Lower lobe of right lung (tissue), 2 donors: ENCODE measurements around the gene NDUFA11. TPM values are rescaled to one million over a fixed set of nuclear protein-coding genes. Genes with fewer than 3 reads are reported as not detected.

Source experiments
- ATAC-seq, 2 donors: fragments of 200-7000 bp; cut with Tn5 transposase; one replicate each; pipeline ENCODE4 v1.9.1; 2020 to 2022; ENCODE audit warnings: mild to moderate bottlenecking in 2 of 2, moderate library complexity in 2 of 2
- DNase-seq: peaks from one replicate; pipeline ENCODE4 v3.0.0-alpha.2; 2020
- H3K27ac ChIP-seq: fragments of 200-600 bp; one replicate; pipeline ENCODE4 v1.8.0; 2022
- H3K27me3 ChIP-seq: fragments of 200-600 bp; one replicate; pipeline ENCODE4 v1.8.0; 2022; ENCODE audit warnings: low read depth
- H3K36me3 ChIP-seq: fragments of 200-600 bp; one replicate; pipeline ENCODE4 v1.8.0; 2022; ENCODE audit warnings: mild to moderate bottlenecking
- H3K4me1 ChIP-seq: fragments of 200-600 bp; one replicate; pipeline ENCODE4 v1.8.0; 2022
- H3K4me3 ChIP-seq: fragments of 200-600 bp; one replicate; pipeline ENCODE4 v1.8.0; 2022; ENCODE audit warnings: mild to moderate bottlenecking
- H3K9me3 ChIP-seq: fragments of 200-600 bp; one replicate; pipeline ENCODE4 v1.8.0; 2022
- CTCF ChIP-seq: fragments of 200-600 bp; IDR thresholded peaks from one replicate; pipeline ENCODE4 v1.8.0; 2022; ENCODE audit warnings: antibody characterized with exemption, mild to moderate bottlenecking
- intact Hi-C: fragments of 100-400 bp; cut with DNase I; formaldehyde crosslinking; loops from one replicate; pipeline ENCODE4 v1.11.0; 2022
- total RNA-seq: library from RNA; stranded (reverse); fragmentation: NEBNext Ultra II Directional; extraction: Animal tissue kit (Norgen Biotek cat#: 25700); gene quantifications from one replicate; pipeline ENCODE4 v1.2.1, GENCODE V29; 2021
- donor health status: DM: no; HTN: yes; CAD: no; lungs with severe emphysema.

Gene NDUFA11
- total RNA-seq, 1 donor from 2014 or later = 150 TPM

- H3K27ac ChIP-seq = peak overlapping the region; percentile 75
- H3K4me3 ChIP-seq = no peak overlapping the region
- H3K27me3 ChIP-seq = no peaks in the 10 kb centered on the region
- peaks cover 88% of the 10 kb centered on the region for H3K4me1 ChIP-seq
- ATAC-seq (peak; percentile 77 to 79), DNase-seq (peak; percentile 86)
- intact Hi-C loops = no loop called here
- no peaks in the 10 kb centered on the region for H3K9me3 ChIP-seq
- H3K36me3 ChIP-seq = peaks cover 23% of the 10 kb centered on the region
- no peak for TF ChIP-seq CTCF
Measured at GRCh38 chr19:5949792-5950305, 46.3 kb upstream of the NDUFA11 start.

GRCh38 chr19:5948752-5949564 is 45.4 kb upstream of the NDUFA11 start:
- peaks cover 26% of the 10 kb centered on the region for H3K36me3 ChIP-seq
- no peak overlapping the region for H3K4me3 ChIP-seq
- ATAC-seq (no peak), DNase-seq (no peak)
- no peak for TF ChIP-seq CTCF
- peak overlapping the region; percentile 75 for H3K27ac ChIP-seq
- H3K9me3 ChIP-seq = no peaks in the 10 kb centered on the region
- H3K4me1 ChIP-seq = peaks cover 79% of the 10 kb centered on the region
- no peaks in the 10 kb centered on the region for H3K27me3 ChIP-seq
- intact Hi-C loops = no loop called here

- Histone ChIP-seq H3K27ac (peak overlapping the region; percentile 75), H3K27me3 (no peaks in the 10 kb centered on the region), H3K4me3 (peak overlapping the region; percentile 19), H3K36me3 (peaks cover 26% of the 10 kb centered on the region), H3K9me3 (no peaks in the 10 kb centered on the region), H3K4me1 (peaks cover 64% of the 10 kb centered on the region)
- DNase-seq (peak; percentile 80), ATAC-seq (peak; percentile 28 to 73)
- TF ChIP-seq CTCF = no peak
- intact Hi-C loops = no loop called here
Measured at GRCh38 chr19:5947435-5947834, 43.8 kb upstream of the NDUFA11 start.

- no peak for TF ChIP-seq CTCF
- Histone ChIP-seq H3K9me3 (no peaks in the 10 kb centered on the region), H3K4me3 (no peak overlapping the region), H3K36me3 (peaks cover 44% of the 10 kb centered on the region), H3K27me3 (no peaks in the 10 kb centered on the region), H3K4me1 (peaks cover 28% of the 10 kb centered on the region), H3K27ac (no peak overlapping the region)
- intact Hi-C loops = no loop called here
- ATAC-seq (no peak), DNase-seq (no peak)
Measured at GRCh38 chr19:5943623-5944022, 40.0 kb upstream of the NDUFA11 start.

GRCh38 chr19:5943045-5943444 is 39.5 kb upstream of the NDUFA11 start:
- no peaks in the 10 kb centered on the region for H3K9me3 ChIP-seq
- ATAC-seq (no peak), DNase-seq (no peak)
- no peak overlapping the region for H3K27ac ChIP-seq
- intact Hi-C loops = no loop called here
- no peak overlapping the region for H3K4me3 ChIP-seq
- peaks cover 50% of the 10 kb centered on the region for H3K36me3 ChIP-seq
- no peaks in the 10 kb centered on the region for H3K27me3 ChIP-seq
- TF ChIP-seq CTCF = no peak
- H3K4me1 ChIP-seq = peaks cover 22% of the 10 kb centered on the region
